ENCODE data around the gene KMO.
A peak's percentile ranks its signal among the peaks of the same experiment; 100 is the strongest.

Gene KMO

DNA sequence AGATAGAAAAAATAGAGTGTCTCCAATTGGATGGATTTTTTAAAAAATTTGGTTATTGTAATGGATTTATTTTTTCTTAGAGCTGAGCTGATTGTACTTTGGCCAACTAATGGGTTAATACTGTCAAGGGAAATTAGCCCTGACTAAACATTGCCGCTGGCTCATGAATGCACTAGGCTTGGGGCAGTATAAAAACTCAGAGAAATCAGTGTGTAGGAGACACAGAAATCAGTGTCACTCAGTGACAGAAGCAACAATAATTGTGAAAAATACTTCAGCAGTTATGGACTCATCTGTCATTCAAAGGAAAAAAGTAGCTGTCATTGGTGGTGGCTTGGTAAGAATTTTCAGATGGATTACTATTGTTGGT, at the start of gene KMO:
Gene KMO, plus strand, starts transcription at position 217 of the 370 bp plus-strand sequence. Its CDS starts 67 bp downstream, at position 284.
- DNase-seq = no peak

DNA sequence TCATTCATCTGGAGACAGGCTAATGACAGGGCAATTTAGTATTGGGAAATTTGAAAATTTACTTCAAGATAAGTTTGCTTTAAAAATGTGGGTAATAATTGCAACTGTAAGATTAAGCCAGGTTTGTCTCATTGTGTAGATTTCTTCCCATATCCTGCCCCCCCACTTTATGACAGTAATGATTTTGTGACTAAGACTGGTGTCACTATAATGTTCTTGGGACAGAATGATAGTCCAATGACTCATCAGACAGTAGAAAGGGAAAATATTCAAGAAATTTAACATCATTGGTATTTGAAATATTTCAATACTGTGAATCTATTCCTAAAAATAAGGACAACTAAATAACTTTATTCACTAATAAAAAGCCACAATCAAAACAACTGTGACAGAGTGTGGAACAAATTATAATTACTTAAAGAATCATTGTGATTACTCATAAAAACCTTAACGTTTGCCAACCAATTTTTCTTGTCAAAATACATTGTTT, 49.4 kb upstream of the KMO start:
- no peak for DNase-seq

DNA sequence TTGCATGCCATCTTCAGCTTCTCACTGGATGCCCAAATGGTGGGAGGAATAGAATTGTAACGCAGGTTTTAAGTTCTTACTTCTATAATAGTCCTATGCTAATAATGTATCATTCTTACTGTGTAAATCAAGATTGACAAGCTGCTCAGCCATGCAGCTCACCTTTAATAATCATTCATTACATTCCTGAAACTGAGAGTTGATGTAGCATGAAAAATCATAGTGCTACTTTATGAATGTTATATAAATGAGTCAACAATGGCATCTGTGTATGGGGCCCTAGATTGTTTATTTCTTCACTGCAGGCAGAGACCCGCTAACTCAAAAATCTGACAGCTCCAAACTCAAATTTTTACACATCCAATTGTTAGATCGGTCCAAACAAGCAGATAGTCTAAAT, 47.0 kb upstream of the KMO start:
- DNase-seq = no peak

DNA sequence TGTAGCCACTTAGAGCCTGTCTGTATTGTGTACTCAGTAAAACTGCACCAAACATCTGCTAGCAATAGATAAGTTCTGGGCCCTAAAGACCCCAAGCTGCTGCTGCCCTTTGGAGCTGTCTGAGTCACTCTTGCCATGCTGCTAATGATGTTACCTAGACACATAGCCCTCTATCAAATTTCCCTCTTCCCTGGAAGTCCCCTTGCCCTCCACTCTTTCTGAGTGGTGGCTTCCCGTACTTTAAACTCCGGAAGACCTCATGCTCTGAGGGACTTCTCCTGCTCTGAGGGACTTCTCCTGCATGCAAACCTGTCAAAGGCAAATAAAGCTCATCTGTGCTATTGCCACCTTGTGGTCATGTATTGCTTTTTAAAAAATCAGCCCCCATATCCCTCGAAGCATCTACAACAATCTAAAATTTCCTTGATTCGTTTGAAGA, 46.6 kb upstream of the KMO start:
- no peak for DNase-seq

DNA sequence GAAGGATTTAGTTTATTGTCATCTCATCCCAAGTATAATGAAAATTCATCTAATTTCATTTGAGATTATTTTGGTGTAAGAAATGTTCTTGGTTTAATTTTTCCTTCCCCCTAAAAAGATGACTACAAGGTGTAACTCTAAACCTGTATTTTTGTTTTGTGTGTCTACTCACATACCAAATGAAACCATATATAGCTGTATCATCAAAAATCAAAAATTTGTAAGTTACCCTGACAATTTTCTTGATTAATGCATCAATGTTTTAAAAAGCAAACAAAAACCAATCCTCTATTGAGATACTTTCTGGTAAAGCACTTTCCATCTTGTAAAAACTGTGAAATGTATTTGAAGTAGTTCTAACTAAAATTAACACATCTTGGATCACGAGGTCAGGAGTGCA, 43.4 kb upstream of the KMO start:
- DNase-seq = no peak

DNA sequence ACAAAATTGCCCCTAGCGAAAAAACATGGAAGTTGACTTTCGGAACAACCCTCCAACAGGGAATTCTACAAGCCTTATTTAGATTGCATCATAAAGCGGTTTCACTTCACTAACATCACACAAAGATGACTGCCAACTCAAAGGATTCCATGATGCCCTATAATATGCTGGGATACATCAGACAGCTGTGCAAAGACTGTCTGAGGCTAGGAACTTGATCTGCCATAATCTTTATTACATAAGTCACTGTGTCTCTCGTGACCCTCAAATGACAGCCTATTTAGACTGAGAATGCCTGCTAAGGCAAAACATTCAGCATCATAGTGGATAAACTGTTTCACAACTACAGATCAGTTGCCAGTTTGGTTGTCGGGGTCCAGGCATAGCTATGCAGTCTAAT, 36.4 kb upstream of the KMO start:
- DNase-seq = no peak

DNA sequence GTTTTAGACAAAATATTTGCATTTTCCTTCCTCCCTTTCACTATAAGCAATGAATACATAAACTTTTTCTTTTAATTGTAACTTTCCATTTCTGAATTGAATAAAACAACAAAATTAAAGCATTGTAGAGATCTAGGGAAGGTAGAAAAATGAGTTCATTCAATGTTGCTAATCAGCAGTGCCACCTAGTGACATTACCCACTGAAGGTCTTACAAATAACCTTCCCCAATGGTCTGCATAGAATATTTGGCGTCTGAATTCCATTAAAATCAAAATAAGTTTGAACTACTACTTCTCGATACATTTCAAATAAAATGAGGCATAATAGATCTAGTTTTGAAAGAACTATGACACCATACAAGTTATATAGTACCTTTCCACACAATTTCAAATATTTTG, 32.3 kb upstream of the KMO start:
- DNase-seq = no peak

DNA sequence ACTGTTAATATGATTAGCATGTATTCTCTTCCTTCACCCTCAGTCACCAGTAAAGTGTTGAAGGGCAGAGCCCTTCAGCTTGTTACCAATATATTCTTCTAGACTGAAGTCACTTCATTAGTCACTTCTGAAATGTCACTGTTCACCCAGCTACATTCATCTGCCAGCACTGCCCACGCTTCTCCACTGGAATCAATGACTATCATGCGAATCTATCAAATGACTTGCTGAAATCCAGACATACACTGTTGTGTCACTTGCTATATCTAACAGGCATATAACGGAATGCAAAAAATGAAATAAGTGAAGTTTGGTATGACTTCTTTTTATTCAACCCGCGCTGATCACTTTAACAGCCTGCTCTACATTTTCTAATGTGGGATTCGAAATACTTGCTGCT, 28.7 kb upstream of the KMO start:
- DNase-seq = no peak

DNA sequence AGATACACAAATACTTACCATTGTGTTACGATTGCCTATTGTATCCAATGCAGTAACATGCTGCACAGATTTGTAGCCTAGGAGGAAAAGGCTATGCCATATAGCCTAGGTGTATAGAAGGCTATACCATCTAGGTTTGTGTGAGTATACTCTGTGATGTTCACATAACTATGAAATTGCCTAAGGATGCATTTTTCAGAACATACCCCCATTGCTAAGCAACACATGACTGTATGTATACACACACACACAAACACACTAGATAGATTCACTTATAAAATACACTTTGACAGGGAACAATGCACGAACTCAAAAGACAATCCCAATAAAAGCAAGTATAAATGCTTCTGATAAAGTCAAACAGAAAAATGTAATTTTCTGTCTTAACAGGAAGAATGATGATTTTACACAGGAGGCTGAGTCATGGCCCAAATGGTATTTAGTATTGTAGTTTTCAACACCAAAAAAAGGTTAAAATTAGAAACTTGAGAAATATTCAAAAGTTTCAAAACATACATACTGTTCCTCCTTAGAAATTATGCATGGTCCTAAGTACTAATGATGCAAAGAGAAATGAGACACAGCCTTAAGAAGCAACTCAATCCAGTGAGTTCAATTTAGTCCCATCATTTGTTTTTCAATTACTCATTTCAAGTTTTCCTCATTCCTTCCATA, 24.9 kb upstream of the KMO start:
- no peak for DNase-seq

DNA sequence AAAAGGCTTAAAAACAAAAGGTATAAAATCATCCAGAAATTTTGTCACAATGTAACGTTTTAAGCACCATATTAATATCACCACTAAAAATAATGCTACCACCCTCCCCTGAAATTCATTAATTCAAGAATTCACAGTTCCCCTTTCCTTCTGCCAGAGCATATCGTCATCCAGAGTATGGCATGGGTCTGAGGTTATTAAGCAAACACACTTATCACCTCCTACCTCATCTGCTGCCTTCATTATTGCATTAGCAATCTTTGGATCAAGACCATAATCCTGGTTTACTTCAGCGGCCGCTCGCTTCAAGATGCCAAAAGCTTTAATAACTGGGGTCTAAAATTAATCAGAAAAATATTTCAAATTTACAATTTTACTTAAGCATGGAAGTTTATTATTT, 18.8 kb upstream of the KMO start:
- no peak for DNase-seq

DNA sequence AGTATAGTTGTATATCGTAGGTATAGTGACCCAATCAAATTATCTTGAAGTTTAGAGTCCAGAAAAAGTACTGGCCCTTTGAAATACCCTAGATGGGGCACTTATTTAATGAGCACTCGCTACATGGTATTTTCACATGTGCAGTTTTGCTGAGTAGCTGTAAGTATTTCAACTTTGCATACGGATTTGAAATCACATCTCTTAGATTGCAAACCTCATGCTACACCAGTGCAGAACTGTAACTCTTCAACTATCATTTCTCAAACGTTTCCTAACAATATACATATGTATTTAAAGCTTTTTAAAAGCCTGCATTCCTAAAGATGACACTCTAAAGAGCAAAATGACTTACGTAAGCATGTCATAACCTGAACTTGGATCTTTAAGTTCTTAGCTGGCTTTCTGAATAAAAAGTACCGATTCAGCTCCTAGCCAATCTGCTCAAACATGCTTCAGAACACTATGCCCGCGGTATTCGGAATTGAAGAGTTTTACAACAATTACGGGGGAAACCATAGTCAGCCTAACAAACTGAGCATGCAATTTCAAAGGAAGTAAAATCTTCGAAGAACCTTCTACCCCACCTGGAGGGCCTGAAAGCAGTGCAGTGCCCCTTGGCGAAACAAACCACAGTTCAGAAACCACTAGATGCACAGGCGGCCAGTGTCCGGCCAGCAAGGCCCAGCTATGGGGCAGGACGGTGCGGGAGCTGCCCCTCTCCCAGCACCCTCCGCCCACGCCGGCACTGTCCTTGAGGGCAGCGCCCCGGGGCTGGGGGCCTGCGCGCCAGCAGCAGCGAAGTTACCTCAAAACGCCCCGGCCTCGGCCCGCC, 13.5 kb upstream of the KMO start:
- no peak for DNase-seq

DNA sequence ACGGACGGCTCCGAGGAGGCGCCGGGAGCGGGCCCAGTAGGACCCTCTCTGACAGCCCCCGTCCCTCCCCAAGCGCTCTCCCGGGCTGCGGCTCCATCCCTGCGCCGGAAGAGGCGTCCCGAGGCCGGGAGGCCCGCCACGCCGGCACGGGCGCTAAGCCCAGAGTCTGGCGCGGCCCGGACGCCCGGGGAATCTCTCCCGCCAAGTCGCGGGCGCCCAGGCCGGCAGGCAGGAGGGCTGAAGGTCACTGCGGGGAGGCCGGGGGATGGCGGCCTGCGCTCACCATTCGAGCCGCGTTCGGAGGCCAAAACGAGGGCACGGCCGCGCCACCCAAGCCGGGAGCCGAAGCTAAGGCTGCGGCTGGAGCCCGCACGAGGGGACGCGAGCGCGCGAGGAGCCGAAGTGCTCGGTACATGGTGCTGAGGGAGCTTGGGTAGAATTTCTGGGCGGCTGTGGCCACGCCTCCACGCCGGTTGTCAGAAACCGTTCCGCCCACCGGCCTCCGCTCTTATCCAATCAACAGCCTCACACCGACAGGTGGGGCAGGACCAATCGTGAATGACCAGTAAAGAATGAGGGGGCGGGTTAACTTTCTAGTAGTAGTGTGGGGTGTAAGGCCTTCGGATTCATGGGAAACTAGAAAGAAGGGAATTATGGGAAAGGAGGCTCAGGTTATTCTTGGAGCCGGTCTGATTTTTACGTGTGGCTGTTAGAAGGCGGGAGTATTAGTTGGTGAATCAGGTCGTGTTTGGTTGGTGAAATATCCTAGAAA, 12.7 kb upstream of the KMO start, which contains the start of gene FH:
Gene FH, minus strand, starts transcription at position 448 of the 772 bp plus-strand sequence. Its CDS starts 33 bp downstream, at position 415.
- peak; percentile 96 for DNase-seq

DNA sequence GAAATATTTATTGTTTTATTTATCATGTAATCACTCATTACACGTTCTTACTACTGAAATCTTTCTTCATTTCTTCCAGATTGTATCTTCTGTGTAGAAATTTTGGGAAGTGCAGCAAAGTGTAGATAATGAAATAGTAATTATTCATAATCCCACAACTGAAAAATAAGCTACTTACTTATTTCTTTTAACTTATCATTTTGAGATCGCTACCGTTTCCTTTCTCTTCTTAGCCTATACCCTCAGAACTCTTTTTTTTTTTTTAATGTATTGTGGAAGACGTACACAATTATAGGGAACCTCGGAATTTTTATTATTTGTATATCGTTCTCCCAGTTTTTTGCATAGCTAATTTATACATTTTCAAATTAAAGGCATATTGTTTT, 12.1 kb upstream of the KMO start:
- no peak for DNase-seq

DNA sequence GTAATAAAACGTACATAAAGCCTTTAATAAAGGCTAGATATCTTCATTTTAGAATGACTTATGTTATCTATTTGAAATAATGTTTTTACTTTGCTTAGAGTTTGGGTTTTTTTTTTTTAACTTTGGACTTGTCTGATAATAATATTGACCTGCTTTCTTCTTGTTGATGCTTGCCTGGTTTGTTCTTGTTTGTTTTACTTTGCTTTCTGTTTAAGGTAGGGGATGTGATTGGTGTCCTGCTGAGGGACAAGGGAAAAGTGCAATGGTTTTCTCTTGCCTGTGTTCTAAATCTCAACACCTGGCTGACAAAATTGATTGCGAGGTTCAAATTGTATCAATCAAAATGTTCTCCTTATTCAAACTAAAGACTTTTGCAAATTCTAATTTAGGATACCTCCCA, 10.5 kb upstream of the KMO start:
- no peak for DNase-seq

DNA sequence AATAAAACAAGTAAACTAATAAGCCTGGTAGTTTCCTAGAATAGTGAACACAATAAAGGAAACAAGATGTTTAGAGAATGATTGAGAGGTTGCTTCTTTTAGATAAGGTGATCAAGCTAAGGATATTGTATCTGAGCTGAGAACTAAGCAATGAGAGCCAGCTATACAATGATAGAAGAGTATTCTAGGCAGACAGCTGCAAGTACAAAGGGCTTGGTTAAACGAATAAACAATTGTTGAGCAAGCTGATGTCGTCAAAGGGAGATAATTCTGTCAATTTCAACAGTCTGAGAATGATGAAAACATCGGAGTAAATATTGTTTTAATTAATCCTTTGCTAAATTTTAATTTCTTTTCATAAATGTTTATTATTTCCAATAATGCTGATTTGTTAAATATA, 7.2 kb upstream of the KMO start:
- DNase-seq = no peak

DNA sequence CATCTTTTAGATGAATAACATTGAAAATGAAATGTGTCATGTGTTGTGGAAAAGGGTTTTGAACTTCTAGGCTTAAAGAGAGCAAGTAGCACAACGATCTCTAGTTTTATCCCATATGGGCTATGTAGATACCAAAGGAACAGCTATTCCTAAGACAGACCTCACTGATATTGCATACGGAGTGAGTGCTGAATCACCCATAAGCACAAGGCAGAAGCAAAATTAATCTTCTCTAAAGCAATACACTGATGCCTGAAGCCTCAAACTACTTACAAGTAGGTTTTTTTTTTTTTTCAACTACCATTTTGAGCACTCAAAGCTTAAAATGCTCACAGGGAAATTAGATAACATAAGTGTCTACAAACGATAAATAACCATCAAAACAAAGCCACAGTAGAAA, 5.0 kb upstream of the KMO start:
- DNase-seq = no peak

DNA sequence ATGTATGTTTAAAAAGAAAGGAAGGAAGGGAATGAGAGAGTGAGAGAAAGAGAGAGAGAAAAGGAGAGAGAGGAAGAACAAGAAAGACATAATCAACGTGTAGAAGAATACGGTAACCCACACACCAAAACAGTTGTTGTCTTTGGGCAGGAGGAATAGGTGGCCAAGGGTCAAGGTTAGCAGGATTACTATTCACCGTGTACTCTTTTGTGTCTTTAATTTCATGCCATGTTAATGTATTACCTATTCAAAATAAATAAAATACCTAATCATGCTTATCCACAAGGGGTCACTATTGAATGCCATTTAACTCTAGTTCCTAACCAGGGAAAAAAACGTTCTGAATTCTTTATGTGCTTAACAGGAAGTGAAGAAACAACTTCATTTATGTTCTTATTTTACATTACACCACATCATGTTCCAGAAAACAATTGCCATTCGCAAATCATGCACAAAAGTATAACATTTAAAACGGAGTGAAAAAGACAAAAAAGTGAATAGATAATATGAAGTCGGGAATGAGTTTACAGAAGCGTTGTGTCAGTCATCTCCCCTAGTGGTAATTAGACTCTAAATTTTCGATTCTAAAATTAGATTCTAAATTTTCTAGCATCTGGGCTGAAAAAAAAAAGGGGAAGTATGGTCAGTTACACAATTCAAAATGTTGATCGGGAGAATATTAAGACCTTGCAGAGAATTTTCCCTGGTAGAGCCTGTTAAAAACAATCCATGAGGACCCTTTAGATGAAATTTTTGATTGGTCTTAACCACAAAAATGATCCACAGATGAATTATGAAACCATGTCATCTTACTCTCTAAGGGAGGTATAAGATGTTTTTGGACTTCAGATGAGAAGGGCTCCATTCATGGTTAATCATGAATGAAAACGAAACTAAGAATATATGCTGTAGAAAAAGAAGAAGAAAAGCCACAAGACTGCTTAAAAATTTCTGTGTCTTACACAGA, 700 bp upstream of the KMO start:
- peak; percentile 74 for DNase-seq

DNA sequence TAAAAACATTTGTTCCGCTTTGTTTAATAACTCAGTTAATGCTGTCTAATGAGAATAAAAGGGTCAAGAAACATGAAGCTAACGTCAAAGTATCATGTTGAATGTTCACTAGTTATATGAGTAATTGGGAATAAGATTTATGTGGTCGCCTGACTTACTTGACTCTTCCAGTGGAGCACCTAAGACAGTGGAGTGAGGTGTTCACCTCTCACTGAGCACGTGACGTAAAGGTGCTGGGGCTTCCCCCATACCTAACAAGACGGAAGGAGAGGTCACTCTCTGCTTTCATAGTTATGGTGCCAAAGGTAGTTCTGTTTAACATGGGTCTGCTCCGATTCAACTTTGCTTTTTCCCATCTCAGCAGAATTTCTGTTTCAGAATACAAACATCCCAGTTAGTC, 686 bp downstream of the KMO start:
- no peak for DNase-seq

DNA sequence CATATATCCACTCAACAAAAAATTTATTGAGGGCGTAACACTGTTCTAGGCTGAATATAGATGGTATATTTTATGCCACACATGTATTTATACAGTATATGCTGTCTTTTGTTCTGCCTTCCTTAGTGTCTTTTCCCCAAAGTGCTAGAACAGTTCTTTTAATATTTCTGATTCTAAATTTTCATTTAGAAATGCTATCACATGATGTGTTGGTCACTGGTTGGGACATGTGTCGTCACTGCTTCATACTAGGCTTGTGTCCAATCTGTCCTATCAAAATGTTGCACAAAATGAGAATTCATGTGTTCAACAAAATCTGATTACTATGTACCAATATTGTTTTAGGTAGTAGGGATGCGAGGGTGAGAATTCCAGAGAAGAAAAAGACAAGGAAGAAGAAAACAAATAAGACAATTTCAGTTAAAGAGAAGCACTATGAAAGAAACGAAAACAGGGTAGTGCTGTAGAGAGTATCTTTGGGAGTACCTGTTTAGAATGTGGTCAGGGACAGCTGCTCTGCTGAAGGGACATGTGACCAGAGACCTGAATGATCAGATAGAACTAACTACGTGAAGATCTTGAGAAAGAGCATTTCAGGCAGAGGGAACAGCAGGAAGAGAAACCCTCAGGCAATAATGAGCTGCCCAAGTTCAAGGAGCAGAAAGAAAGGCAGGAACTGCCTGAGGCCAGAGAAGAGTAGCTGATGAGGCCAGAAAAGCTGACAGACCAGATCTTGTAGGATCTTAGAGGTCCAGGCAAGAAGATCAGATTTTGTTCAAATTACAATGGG, 1.3 kb downstream of the KMO start:
- DNase-seq = no peak

DNA sequence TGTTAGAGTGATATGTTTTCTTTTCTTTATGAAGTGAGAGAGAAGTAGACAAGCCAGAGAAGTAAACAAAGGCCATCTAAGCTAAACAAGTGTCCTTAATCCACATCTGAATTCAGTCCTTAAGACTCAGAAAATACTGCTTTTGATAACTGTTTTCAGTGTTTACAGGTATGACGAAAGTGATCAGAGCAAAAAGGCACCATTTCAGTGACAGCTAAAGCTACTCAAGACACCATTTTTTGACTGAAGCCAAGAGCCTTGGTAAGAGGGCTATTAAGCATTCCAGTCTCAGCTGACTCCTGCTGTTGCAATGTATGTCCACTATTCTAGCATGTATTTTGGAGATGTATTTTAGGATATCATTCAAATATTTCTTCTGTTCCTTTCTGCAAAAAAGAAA, 4.1 kb downstream of the KMO start:
- DNase-seq = no peak

DNA sequence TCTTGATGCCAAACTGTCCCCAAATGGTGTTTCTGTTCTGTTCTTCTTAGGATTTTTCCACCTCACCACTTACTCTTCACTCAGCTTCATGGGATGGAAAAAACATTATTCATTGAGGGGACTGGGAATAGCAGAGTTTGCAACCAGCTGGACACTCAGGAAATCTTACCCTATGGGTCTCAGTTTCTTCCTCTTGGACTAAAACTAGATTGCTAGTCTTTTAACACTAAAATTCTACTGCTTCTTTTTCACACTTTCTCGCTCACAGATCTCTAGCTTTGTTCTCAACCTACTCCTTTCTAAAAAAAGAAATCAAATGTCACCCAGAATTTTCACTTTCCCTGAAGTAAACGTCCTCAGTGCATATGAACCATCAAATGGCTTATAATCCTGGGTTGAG, 4.8 kb downstream of the KMO start:
- DNase-seq = no peak
